NCI-H1417 (cell line): Measurements from ENCODE around the gene AXIN1.
"Not testable (repeated sequence)": the region's sequence is repeated elsewhere in the genome, so short reads cannot be mapped to it uniquely, and the experiment has no call there.

Experiments used
- DNase-seq, 3 experiments: peaks; one replicate each; lab custom pipeline; 2025; lab: John Stamatoyannopoulos, UW

Gene AXIN1

DNA sequence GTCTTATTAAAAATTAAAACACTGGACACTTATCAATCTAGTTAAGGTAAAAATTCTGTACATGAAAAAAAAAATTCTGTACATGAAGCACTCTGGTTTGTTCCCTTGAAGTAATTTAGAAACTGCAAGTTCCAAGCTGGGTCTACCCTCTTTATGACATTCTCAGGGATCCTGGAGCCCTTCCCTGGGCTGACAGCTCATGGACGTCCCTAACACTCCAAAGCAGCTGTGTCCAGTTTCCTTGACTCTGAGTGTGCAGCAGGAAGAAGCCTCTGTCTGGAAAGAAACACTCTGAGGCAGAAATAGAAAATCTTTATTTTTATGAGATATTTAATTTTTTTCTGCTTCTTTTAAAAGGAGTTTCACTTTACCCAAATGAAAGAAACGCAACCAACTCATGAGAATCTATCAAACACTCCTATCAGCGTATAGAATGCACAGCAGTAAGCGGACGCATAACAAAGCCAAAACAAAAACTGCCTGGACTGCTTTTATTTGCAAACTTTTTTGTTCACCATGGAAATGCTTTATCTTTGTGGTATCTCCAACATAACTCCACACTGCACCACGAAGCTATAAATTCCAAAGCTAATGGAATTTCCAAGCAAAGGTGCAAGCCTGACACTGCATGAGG lies 21.2 kb downstream of the AXIN1 start:
- DNase-seq: not testable (repeated sequence)

DNA sequence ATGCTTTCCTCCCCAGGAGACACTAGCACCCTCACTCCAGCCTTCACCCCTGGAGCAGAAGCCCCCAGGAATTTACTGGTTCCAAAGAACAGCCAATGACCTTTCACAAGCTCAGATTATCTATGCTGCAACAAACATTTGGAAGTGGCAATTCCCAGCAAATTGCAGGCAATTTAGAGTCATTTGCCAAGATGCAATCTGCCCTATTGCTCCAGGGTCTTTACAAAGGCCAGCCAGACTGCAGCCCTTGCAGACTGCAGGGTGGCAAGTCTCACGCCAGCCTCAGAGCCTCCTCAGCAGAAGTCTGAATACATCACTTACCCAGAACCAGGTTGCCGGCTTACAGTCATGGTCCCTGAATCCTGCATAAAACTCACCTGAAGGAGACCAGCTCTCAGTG lies 21.8 kb downstream of the AXIN1 start:
- no peak for DNase-seq

DNA sequence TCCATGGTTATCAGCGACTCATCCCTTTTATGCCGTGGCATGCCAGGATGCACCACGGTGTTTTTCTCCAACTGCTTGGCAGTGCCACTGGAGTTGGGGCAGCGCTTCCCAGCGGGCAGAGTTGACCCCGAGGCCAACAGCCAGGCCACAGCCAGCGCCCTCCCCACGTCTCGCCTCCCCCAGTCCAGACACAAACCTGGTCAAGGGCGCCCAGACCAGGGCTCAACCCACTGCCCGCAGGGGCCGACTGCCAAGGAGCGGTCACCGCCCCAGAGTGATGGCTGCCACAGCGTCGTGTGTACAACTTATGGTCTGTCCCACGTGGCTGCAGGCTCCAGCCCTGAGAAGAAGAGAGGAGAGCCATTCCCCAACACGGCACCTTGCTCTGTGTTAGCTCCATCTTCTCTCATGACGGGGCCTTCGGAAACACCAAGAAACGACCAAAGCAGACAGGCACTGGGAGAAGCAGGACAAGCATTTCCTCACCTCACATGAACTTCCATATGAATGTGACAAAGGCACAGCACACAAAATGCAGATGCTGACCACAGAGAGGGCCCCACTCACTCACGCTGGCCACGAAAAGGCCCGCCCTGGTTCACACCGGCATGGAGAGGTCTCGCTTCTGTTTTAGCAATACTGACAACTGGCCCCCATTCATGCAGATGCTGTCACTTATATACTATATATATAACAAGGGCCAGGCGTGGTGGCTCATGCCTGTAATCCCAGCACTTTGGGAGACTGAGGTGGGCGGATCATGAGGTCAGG lies 27.0 kb downstream of the AXIN1 start:
- no peak for DNase-seq

DNA sequence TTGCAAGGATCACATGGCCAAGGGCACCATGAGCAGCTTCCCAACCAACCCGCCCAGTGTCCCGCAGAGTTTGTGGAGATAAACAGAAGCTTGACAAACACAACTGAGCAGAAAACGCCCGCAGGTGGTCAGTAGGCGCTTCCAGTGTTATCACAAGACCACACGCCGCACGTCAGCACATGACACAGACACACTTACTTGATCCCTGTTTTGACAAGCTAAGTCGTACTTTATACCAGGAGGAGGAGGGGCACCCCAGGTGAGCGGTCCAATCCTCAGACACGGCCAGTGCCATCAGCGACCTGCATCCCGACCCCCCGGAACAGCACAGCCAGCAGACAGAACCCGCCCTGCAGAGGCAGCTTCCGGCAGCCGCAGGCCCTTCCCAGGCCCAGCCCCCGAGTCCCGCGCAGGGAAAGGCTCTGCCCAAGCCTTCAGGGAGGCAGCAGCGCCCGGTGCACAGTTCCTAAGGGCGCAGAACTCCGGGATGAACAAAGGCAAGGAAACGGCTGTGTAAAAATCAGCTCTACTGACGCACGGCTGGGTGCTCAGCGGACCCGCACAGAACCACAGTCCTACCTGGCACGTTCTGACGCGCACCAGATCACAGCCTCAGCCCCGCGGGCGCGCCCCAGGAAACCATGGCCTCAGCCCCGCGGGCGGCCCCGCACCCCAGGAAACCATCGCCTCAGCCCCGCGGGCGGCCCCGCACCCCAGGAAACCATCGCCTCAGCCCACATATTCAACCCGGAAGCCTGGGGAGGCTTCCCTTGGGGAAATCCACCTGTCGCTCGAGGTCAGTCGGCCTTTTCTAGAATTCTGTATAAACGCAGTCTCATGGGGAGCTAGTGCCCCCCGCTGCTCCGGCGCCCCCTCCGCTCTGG lies 27.8 kb downstream of the AXIN1 start:
- DNase-seq: peak in 2 of 3 experiments; percentile 67 to 83

DNA sequence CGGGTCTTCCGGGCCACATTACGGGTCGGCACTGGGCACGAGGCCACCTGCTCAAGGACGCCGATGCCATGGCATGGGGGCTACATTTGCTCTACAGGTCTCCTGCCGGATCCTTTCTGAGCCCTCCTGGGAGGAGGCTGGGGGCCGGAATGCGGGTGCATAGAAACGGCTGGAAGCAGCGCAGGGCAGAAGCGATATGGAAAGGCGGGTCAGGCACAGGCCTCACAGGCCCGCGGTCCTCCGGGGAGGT lies 28.4 kb downstream of the AXIN1 start:
- DNase-seq: no peak

DNA sequence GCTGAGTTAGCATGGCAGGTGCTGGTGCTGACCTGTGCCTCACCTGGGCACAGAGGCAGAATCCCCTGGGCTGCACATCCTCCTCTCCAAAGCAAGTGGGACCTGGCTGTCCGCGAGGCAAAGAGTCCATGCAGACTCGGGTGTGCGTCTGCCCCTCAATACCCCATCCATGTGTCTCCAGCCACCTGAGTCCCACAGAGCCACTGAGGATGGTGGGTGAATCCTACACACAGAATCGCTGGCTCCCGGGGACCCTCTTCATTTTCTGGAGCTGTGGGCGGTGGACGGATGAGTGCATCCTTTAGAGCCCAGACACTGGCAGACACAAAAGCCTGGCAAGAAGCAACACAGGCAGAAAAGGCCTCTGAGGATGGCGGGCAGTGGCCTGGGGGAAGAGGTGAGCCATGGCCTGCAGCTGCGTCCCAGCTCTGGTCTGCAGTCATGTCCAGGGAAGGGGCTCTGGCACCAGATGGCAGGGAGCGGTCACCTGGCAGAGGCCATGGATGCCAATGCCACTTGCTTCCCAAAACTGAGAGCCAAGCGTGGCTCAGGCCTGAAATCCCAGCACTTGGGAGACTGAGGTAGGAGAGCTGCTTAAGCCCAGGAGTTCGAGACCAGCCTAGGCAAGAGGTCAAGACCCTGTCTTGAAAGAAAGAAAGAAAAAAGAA lies 29.9 kb downstream of the AXIN1 start:
- no peak for DNase-seq

DNA sequence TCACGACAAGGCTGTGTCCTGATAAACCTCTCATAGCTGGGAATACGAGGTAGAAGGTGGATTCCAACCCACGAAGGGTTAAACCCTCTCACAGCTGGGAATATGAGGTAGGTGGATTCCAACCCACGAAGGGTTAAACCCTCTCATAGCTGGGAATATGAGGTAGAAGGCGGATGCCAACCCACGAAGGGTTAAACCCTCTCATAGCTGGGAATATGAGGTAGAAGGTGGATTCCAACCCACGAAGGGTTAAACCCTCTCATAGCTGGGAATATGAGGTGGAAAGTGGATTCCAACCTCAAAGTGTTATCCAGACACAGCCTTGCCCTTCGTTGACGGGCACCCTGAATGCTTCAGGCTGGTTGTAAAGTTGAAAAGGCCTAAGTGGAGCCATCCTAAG lies 31.0 kb downstream of the AXIN1 start:
- no peak for DNase-seq

DNA sequence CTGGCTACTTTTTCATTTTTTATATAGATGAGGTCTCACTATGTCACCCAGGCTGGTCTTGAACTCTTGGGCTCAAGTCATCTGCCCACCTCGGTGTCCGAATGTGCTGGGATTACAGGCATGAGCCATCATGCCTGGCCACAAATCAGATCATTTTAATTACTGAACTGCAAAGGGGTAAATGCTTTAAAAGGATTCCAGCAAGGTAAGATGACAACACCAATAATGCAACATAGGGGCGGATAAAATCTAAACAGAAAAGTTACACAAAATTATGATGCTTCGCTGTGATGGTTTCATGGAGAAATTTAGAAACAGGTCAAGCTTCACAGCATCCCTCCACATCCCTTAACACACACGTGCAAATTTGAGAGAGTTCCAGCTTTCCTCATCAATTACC lies 32.3 kb downstream of the AXIN1 start:
- no peak for DNase-seq

DNA sequence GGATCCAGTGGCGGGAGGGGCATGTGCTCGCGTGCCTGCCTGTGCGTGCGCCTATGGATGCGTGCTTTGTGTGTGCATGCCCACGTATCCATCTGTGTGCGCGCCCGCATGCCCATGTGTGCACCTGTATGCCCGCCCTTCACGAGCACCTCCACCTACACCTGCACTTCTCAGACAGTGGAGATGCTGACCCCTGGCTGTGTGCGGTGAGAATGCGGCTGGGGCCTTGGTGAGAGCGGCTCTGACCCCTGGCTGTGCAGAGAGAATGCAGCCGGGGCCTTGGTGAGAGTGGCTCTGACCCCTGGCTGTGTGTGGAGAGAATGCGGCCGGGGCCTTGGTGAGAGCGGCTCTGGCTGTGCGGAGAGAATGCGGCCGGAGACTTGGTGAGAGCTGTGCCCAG lies 33.9 kb downstream of the AXIN1 start:
- DNase-seq: no peak

DNA sequence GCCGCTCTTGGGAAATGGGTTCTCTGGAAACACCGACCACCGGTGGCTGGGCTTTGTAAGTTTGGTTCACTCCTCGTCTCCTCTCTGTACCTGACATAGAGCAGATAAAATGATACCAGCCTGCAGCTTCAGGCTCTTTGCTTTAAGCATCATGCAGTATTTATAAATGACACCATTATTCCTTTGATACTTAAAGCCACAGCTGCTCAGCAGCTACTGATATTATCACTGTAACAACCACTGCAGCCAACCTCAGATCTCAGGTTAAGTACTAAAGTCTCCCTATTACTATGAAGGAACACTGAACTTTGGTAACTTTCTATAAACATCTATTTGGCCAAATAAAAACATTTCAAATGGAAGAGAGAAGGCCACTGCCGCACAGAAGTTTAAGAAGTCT lies 34.9 kb downstream of the AXIN1 start:
- DNase-seq: no peak

DNA sequence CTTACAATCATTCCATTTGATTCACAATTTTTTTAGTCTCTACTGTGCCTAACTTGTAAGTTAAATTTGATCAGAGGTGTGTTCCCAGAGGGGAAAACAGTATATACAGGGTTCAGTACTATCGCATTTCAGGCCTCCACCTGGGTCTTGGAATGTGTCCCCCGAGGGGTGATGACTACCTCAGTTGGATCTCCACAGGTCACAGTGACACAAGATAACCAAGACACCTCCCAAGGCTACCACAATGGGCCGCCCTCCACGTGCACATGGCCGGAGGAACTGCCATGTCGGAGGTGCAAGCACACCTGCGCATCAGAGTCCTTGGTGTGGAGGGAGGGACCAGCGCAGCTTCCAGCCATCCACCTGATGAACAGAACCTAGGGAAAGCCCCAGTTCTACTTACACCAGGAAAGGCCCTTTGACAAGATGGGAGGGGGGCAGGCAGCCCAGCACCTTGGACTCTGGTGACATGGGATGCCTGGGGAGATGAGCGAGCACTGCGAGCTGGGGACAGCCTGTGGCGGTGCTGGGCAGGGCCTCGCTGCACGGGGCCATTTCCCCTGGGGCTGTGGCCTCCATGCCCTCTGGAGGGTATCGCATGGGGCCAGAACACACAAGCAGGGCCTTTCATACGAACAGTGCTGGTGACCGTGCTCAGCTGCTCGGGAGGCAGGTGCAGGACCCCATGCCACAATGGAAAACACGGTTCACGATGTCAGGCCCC lies 35.6 kb downstream of the AXIN1 start:
- no peak for DNase-seq

DNA sequence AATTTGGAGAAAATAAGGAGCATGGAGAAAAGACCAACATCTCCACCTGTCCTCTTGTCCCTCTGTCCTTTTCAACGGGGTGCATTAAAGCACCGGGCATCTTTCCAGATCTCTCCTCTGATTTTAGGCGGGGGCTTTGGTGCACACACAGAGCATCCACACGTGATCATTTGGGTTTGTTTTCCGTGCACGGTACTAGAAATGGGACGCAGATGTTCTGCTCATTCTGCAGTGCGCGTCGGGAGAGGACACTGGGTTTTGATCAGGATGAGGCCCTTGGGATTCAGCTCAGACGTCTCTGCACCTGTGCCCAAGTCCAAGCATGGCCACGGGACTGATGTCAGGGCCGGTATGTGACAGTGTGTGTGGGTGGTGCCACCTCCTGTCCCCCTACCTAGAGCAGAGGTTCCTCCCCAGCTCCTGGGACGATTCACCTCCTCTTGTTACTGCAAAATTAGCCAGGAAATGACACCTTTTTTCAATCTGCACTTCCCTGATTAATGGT lies 37.7 kb downstream of the AXIN1 start:
- peak in 1 of 3 experiments; percentile 73 for DNase-seq

DNA sequence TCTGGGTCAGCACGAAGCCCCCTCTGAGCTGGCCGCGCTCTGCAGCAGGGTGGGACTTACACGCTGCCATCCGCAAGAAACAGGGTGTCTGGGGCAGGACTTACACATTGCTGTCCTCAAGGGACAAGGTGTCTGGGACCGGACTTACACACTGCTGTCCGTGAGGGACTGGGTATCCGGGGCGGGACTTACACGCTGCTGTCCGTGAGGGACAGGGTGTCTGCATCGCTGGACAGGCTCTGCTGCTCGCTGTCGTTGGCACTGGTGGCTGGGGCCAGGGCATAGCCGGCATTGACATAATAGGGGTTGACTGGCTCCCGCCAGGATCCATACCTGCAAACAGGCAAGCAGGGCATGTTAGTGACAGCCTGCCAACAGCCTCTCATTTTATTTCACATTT lies 38.2 kb downstream of the AXIN1 start:
- DNase-seq: no peak

DNA sequence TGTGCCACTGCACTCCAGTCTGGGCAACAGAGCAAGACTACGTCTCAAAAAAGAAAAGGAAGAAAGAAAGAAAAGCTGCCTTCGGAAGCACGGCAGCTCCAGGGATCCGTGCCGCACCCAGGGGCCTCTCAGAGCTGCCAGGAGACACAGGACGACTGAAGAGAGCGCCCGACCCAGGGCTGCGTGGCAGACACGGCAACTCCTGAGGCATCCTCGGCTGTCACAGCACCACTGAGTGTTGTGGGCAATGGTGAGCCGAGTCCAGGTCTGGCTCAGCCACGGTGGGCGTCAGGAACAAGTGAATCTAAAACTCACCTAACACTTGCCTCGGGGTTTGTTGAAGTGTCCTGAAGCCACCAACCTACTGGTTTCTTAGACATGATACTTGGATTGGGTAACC lies 40.8 kb downstream of the AXIN1 start:
- no peak for DNase-seq

DNA sequence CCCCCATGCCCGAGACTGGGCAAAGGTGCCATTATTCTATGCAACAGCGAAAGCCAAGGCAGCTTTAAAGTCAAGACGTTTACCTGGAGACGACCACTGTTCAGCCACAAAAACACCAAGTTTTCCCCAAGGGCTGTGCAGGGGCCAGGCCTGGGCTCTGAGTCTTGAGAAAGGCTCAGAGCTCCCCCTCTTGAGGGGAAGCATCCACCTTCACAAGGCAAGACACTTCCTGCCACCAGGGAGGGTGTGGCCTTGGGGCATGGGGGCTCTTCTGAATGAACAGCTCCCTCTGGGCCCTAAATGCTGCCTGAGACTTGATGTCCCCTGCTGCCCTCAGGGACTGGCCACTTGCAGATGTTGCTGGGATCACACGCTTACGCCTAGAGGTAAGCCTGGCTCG lies 43.0 kb downstream of the AXIN1 start:
- DNase-seq: no peak

DNA sequence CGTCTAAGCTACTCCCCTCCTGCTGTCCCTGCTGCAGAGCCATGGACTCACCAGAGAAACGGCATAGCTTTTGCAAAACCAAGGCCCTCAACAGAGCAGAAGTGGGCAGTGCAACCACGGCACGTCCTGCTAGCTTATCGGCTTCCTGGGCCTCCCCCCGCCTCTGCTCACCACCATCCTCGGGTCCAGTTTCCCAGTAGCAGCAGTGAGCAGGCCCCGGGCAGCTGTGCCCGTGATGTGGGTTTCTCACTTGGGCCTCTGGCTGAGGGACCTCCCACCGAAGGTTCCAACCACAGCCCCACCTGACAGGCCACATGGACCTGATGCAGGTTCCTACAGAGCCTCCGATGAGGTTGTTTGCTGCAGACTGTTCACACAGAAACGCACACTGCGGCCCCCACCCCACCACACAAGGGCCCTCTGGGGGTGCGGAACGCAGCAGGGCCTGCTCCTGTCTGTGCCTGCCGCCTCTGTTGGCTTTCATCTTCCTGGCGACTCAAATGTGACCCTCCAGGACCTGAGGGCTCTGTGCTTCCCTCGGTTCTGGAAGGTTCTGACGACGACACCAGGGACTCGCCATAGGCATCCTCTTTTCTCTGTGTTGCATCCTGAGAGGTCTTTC lies 44.7 kb downstream of the AXIN1 start:
- no peak for DNase-seq

DNA sequence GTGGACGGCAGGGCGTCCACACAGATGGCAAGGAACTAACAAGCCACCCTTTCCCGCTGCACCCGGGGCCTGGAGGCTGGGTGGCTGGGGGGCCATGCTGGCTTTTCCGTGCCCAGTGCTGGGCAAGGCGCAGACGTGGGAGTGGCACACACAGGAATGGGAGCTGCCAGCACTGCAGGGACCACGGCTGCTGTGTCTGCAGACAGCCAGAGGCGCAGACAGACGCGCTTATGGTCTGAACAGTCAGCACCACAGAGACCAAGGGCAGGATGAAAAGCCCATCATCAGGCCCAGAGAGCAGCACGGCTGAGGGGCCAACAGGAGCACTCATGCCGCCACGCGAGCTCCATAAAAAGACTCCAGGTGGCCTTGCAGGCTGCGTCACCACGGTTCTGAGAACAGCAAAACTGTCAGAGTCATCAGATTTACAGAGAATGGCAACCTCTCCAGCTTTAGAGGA lies 45.6 kb downstream of the AXIN1 start:
- peak in 2 of 3 experiments; percentile 17 to 77 for DNase-seq

DNA sequence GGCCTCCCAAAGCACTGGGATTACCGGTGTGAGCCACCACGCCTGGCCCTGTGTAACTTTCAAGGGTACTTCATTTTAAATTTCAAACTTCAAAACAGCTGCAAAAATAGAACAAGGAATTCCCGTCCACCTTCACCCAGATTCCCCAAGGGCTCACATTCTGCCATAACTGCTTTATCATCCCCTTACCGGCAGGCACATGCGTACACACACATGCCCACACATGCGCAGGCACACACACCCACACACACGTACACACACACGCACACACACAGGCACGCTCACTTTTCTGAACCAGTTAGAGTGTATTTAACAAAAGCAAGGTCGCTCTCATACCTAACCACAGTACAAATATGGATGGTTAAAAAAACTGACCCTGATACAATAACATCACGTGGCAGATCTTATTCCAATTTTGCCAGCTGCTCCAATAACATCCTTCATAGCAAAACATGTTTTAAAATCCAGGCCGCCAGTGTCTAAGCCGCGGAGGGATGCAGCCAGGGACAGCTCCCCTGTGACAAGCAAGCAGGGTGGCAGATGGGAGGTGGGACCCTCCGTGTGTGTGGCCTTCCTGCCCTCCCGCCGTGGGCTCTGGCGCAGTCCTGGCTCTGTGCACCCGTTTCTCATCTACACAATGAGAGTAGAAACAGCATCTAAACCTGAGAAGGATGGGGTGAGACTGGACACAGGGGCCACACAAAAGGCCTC lies 46.5 kb downstream of the AXIN1 start:
- peak in 1 of 3 experiments; percentile 22 for DNase-seq

DNA sequence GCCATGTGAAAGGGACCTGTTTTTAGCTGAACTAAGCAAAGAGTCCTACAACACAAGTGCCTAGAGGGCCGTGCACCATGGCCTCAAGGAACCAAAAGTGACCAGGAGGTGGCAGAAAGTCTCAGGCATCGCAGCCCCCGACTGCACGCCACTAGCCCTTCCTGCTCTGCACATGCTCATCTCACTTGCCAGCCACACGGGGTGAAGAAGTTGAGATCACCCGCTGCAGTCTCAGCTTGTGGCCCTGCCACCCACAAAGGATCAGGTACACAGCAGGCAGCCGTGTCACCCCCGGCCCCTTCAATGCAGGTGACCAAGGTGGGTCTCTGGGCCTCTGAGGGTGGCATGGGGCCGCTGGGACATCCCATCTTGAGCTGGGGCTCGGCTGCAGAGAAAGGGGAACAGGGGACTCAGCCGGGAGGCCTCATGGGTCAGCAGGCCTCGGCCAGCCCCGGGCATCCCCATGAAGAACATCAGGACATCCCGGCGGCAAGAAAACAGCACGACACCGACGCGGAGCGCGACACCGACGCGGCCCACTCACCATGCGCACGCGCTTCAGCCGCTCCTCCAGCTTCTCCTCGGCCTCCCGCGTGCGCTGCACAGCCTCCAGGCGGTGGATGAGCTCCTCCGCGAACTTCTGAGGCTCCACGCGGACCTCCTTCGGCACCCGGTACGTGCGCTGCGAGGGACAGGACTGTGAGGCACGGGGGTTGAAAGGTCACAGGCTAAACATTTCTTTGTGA lies 48.6 kb downstream of the AXIN1 start:
- DNase-seq: no peak

DNA sequence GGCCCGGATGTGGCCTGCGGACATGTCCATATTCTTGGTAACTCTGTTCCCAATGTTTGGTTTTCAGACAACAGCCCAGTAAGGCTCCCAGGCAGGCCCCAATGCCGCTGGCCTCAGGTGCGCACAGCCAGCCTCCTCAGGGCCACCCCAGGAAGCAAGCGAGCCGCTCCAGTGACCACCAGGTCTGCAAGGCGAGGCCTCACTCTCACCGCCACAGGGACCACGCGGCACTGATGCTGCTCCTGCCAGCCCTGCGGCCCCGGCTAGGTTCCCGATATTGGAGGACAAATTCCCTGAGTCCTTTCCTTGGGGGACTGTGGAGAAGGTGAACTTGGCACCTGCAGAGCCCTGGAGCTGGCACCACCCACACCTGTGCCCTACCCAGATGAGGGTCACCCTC lies 50.6 kb downstream of the AXIN1 start:
- DNase-seq: no peak
